Stimulated activated naive B cell treated with anti-CD40 and anti-IgM and Interleukin-4, amounts not matched to agents 10 μg/mL and 1 μg/mL and 100 μg/mL, for 72 hours (primary cell): ENCODE results near the gene CCDC28B.

Experiments
- ATAC-seq, 2 donors: fragments of 150-1000 bp; cut with Tn5 transposase; replicated peaks; 2 replicates each; pipeline ENCODE4 v1.10.0; 2021; ENCODE audit warnings: moderate library complexity in 1 of 2
- DNase-seq: peaks from one replicate; pipeline ENCODE4 v3.0.0; 2021
- H3K27ac Mint-ChIP-seq: one replicate; pipeline ENCODE4 v1.8.0; 2022; ENCODE audit warnings: mild to moderate bottlenecking, mixed read lengths
- H3K27me3 Mint-ChIP-seq, 2 donors: one replicate each; pipeline ENCODE4 v1.8.0; 2022; ENCODE audit warnings: mixed read lengths in 2 of 2
- H3K36me3 Mint-ChIP-seq, 2 donors: one replicate each; pipeline ENCODE4 v1.8.0; 2022; ENCODE audit warnings: mixed read lengths in 2 of 2, mild to moderate bottlenecking in 1 of 2
- H3K4me1 Mint-ChIP-seq, 2 donors: one replicate each; pipeline ENCODE4 v1.8.0; 2022; ENCODE audit warnings: mixed read lengths in 2 of 2, mild to moderate bottlenecking in 1 of 2
- H3K4me3 Mint-ChIP-seq, 2 donors: one replicate each; pipeline ENCODE4 v1.8.0; 2022; ENCODE audit warnings: mild to moderate bottlenecking in 2 of 2, mixed read lengths in 2 of 2, moderate library complexity in 1 of 2
- H3K9me3 Mint-ChIP-seq, 2 donors: one replicate each; pipeline ENCODE4 v1.8.0; 2022; ENCODE audit warnings: mixed read lengths in 2 of 2, mild to moderate bottlenecking in 1 of 2

Gene CCDC28B

DNA sequence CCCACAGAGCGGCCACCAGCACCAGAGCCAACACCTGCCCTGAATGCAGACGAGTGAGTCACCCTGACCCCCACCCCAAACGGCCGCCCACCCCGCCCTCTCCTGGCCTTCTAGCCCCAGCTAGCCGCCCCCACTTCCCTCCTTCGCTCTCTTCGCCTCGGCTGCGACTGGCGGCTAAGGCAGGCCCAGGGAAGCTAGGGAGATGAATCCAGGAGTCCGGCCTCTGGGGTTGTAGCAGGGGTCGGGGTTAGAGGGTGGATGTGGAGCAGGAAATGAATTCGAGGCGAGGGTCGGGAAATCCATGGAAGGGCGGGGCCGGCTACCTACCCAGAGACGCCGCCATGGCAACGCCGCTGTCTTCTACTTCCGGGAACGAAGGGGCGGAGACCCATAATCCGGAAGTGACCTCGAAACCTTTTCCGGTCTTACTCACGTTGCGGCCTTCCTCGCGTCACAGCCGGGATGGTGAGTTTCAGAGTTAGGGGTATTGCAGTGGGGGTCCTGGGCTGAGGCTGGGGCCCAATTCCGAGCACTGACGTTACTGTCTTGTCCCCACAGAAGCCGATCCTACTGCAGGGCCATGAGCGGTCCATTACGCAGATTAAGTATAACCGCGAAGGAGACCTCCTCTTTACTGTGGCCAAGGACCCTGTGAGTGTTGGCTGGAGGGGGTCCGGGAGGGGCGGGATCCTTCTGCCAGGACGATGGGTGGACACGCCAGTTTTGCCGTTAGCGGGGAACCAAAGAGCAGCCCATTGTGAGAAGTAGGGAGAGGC lies 21.8 kb downstream of the CCDC28B start, which contains the start of the genes EIF3I and TMEM234:
EIF3I (plus strand) TSS at position 428 of the 776 bp plus-strand sequence; CDS start at position 463, 35 bp downstream.
TMEM234 (minus strand) TSS at position 374 of the 776 bp plus-strand sequence; CDS start at position 343, 31 bp downstream.
- peaks cover 17 to 44% of the 10 kb centered on the region in 2 donors for H3K36me3 Mint-ChIP-seq
- H3K4me3 Mint-ChIP-seq, result peak within 1 kb of the TSS; percentile 96 to 99
- DNase-seq (peak; percentile 86), ATAC-seq (peak; percentile 94 to 97)
- H3K9me3 Mint-ChIP-seq, result no peaks in the 10 kb centered on the region
- peak within 1 kb of the TSS; percentile 98 for H3K27ac Mint-ChIP-seq
- no peaks in the 10 kb centered on the region for H3K27me3 Mint-ChIP-seq
- H3K4me1 Mint-ChIP-seq, result peaks cover 22 to 39% of the 10 kb centered on the region in 2 donors

DNA sequence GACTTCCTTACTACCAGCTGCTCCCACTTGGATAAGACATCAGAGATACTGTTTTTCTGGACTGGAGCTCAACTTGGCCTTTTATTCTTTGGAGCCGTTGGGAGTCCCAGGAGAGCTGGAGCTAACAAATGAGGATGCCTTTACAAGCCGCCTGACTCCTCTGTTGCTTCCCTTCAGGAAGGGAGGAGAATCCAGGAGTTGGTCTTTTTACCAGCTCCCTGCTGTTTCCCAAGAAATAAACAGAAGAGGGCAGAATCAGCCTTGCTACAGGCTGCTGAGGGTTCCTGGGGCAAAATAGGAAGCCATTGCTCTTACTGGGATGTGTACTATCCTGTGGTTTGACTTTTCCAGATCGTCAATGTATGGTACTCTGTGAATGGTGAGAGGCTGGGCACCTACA lies 23.3 kb downstream of the CCDC28B start:
- no peaks in the 10 kb centered on the region for H3K9me3 Mint-ChIP-seq
- H3K4me1 Mint-ChIP-seq, result peaks cover 22 to 39% of the 10 kb centered on the region in 2 donors
- H3K4me3 Mint-ChIP-seq, result peak overlapping the region; percentile 28 to 96
- H3K27me3 Mint-ChIP-seq, result no peaks in the 10 kb centered on the region
- peaks cover 22 to 46% of the 10 kb centered on the region in 2 donors for H3K36me3 Mint-ChIP-seq
- no peak for ATAC-seq
- no peak for DNase-seq
- peak overlapping the region; percentile 98 for H3K27ac Mint-ChIP-seq

DNA sequence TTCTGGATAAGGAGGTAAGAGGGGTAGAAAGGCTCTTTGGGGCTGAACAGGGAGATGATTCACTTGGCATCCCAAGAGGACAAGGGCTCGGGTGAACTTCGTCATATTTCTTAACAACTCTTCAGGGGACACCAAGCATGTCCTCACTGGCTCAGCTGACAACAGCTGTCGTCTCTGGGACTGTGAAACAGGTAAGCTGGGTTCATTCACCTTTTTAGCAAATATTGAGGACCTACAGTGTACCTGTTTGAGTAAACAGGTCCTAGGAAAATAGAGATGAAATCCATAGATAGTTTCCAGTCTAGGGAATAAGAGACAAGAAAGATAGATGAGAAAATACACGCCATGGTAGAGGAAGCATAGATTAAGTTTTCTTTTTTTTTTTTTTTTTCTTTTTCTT lies 23.9 kb downstream of the CCDC28B start:
- no peak for DNase-seq
- H3K9me3 Mint-ChIP-seq, result no peaks in the 10 kb centered on the region
- peaks cover 25 to 45% of the 10 kb centered on the region in 2 donors for H3K36me3 Mint-ChIP-seq
- no peaks in the 10 kb centered on the region for H3K27me3 Mint-ChIP-seq
- peaks cover 22 to 37% of the 10 kb centered on the region in 2 donors for H3K4me1 Mint-ChIP-seq
- ATAC-seq, result no peak
- peak overlapping the region; percentile 75 for H3K27ac Mint-ChIP-seq
- H3K4me3 Mint-ChIP-seq, result peak overlapping the region in 1 of 2 donors; percentile 44

DNA sequence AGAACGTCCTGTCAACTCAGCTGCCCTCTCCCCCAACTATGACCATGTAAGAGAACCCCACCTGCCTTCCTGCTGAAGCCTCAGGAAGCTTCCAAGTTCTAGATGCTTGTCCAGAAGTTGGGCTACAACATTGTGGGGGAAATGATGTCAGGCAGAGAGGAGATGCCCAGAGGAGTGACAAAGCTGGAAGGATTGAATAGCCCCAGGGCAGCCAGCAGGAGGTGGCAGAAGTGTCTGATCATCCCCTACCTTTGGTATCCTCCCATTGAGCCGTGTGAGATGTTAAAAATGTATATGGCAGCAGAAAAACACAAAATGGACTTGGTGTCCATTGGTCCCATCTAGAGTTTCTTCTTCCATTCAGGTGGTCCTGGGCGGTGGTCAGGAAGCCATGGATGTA lies 28.4 kb downstream of the CCDC28B start:
- H3K9me3 Mint-ChIP-seq, result no peaks in the 10 kb centered on the region
- no peak overlapping the region for H3K27ac Mint-ChIP-seq
- peaks cover 6 to 7% of the 10 kb centered on the region in 2 donors for H3K4me1 Mint-ChIP-seq
- peaks cover 38 to 45% of the 10 kb centered on the region in 2 donors for H3K36me3 Mint-ChIP-seq
- H3K27me3 Mint-ChIP-seq, result no peaks in the 10 kb centered on the region
- ATAC-seq (no peak), DNase-seq (no peak)
- H3K4me3 Mint-ChIP-seq, result no peak overlapping the region

DNA sequence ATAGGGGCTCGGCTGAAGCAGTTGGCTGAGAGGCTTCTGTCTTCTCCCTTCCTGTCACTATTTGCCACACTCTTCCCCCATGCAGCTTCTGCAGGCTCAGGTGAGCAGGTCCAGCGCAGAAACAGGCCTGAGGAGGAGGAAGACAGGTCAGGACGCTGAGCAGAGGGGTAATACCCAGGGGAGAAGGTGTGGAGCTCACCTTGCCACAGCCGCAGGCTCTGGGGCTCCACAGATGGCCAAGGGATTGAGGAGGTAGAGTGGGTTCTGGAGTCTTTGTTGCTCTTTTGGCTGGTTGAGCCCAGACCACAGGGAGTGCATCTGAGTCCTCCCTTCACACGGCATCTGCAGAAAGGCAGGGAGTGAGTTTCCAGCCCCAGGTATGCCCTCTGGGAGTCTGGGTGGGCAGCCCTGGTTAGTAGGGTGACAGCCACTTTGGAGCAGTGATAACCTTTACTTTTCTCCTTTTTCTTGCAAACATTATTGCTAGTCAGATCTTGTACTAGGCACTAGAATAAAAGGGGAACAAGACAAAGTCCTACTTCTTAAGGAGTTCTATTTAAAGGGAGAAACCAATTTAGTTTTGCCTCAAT lies 31.5 kb downstream of the CCDC28B start:
- Mint-ChIP-seq H3K4me1 (peaks cover 1 to 5% of the 10 kb centered on the region in 2 donors), H3K27ac (peak overlapping the region; percentile 47), H3K9me3 (no peaks in the 10 kb centered on the region), H3K27me3 (no peaks in the 10 kb centered on the region), H3K4me3 (no peak overlapping the region), H3K36me3 (peaks cover 32 to 41% of the 10 kb centered on the region in 2 donors)
- DNase-seq, result no peak
- peak in 1 of 2 donors; percentile 10 for ATAC-seq

DNA sequence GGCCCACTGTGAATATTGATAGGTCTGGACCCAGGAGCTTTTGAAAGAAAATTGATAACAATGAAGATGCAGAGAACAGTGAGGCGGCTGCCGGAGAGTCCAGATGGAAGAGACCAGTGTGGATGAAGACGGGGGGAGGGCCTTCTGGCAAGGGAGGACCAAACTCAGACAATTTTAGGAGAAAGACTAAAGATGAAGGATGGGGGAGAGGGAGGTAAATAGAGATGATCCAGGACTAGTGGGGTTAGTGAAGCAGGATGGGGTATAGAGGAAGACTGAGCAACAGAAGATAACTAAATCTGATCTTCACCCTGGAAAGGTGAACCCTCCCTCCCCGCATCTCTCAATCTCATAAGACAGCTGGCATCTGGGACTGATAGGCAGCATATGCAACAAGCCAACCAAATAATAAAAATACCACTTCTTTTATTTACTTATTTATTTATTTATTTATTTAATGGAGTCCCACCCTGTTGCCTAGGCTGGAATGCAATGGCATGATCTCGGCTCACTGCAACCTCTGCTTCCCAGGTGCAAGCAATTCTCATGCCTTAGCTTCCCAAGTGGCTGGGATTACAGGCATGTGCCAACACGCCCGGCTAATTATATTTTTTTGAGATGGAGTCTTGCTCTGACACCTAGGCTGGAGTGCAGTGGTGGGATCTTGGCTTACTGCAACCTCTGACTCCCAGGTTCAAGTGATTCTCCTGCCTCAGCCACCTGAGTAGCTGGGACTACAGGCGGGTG lies 32.3 kb downstream of the CCDC28B start:
- ATAC-seq, result no peak
- no peak overlapping the region for H3K27ac Mint-ChIP-seq
- no peaks in the 10 kb centered on the region for H3K9me3 Mint-ChIP-seq
- peaks cover 1 to 5% of the 10 kb centered on the region in 2 donors for H3K4me1 Mint-ChIP-seq
- H3K4me3 Mint-ChIP-seq, result no peak overlapping the region
- no peaks in the 10 kb centered on the region for H3K27me3 Mint-ChIP-seq
- peaks cover 27 to 36% of the 10 kb centered on the region in 2 donors for H3K36me3 Mint-ChIP-seq
- DNase-seq, result no peak

DNA sequence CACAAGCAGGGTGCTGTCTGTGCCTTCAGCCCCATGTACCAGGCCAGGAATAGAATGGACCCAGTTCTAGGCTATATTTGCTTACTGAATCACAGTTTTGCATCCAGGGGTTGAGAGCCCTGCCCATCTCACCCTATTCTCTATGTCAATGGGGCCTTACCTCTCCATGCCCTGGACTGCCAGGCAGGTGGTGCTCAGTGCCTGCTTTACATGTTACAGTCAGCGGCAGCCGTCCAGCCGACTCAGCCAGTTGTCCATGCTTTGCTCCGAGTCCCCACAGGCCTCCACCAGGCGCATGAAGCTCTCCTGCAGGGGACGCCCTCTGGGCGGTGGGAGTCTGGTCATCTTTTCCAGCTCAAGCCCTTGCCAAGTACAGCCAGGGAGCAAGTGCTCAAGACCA lies 34.4 kb downstream of the CCDC28B start:
- ATAC-seq, result no peak
- Mint-ChIP-seq H3K9me3 (no peaks in the 10 kb centered on the region), H3K36me3 (peaks cover 17 to 22% of the 10 kb centered on the region in 2 donors)

DNA sequence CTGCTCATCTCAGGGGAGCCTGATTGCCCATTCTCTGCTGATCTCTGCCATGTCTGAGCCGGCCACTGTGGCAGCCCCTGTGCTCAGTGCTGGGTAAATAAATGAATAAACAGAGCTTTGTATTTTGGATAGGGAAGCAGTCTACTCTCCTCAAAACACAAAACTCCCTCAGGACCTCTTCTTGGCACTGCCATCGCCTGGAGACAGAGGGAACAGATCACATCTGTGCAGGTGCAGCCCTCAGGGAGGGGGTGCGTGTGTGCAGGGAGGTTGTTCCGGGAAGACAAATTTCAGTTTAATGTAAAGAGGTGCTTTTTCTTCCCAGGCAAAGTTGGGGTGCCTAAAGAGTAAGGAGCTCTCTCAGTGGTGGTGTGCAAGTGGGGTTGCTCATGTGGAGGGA lies 38.9 kb downstream of the CCDC28B start:
- H3K4me3 Mint-ChIP-seq, result peak overlapping the region; percentile 17 to 91
- H3K9me3 Mint-ChIP-seq, result no peaks in the 10 kb centered on the region
- H3K36me3 Mint-ChIP-seq, result peaks cover 5 to 6% of the 10 kb centered on the region in 2 donors
- H3K27ac Mint-ChIP-seq, result no peak overlapping the region
- no peaks in the 10 kb centered on the region for H3K27me3 Mint-ChIP-seq
- ATAC-seq, result no peak
- no peak for DNase-seq
- H3K4me1 Mint-ChIP-seq, result peaks cover 13 to 41% of the 10 kb centered on the region in 2 donors

More for the DNA sequence above, 34.4 kb downstream of the CCDC28B start:
- no peak for DNase-seq
- Mint-ChIP-seq H3K4me3 (no peak overlapping the region), H3K27ac (peak overlapping the region; percentile 65), H3K27me3 (no peaks in the 10 kb centered on the region), H3K4me1 (peaks cover 1 to 11% of the 10 kb centered on the region in 2 donors)

DNA sequence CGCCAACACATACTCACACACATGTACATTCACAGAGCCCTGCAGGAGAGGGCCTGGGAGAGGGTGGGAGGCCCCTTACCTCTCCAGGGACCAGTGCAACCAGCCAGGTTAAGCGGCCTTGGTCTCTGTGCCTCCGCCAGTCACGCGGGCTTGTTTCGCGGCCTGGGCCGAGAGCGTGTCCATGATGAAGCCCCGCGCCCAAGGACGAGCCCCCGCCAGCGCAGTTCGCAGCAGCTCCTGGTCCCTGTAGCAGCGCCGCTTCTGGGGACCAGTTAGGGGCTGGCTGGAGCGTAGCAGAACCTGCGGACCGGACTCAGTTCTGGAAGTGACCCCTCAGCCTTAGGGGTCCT lies 39.4 kb downstream of the CCDC28B start:
- Mint-ChIP-seq H3K4me3 (peak overlapping the region; percentile 84 to 91), H3K4me1 (peaks cover 12 to 39% of the 10 kb centered on the region in 2 donors), H3K27ac (no peak overlapping the region), H3K36me3 (peaks cover 3 to 5% of the 10 kb centered on the region in 2 donors), H3K9me3 (no peaks in the 10 kb centered on the region), H3K27me3 (no peaks in the 10 kb centered on the region)
- no peak for ATAC-seq
- DNase-seq, result no peak

DNA sequence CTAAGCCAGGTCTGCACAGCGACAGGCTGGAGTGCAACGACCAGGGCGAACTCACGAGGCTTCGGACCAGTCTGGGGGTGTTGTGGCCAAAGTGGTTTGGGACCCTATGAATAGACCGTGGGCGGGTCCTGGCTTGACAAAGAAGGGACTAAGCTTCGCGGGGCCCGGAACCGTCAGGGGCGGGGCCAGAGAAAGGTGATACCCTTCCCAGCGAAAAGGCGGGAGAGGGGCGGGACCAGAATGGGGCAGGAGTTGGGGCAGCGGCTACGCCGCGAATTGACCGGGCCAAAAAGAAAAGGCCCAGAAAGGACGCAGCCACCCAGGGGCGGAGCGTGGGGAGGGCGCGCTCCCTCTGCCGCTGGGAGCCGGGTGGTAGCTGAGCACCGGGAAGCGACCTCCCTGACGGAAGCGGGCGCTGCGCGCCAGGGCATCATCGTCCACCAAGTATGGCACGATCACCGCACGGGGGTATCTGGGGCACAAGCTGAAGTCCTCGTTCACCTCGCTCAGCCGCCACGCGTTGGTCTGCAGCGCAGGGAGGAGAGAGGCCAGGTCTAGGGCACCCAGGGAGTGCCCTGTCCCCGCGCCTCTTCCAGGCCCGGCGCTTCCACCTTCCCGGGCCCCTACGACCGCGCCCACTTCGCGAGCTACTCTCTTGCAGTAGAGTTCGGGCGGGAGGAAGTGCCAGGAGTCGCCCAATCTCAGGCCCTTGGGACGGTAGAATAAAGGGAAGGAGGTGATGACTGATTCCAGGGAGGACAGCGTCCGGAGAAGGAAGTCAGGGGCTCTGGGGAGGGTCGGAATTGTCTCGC lies 40.0 kb downstream of the CCDC28B start:
- Mint-ChIP-seq H3K9me3 (no peaks in the 10 kb centered on the region), H3K36me3 (no peaks in the 10 kb centered on the region), H3K27me3 (no peaks in the 10 kb centered on the region), H3K27ac (peak overlapping the region; percentile 81), H3K4me1 (peaks cover 12 to 39% of the 10 kb centered on the region in 2 donors), H3K4me3 (peak overlapping the region; percentile 84 to 91)
- DNase-seq (no peak), ATAC-seq (peak; percentile 50 to 67)

DNA sequence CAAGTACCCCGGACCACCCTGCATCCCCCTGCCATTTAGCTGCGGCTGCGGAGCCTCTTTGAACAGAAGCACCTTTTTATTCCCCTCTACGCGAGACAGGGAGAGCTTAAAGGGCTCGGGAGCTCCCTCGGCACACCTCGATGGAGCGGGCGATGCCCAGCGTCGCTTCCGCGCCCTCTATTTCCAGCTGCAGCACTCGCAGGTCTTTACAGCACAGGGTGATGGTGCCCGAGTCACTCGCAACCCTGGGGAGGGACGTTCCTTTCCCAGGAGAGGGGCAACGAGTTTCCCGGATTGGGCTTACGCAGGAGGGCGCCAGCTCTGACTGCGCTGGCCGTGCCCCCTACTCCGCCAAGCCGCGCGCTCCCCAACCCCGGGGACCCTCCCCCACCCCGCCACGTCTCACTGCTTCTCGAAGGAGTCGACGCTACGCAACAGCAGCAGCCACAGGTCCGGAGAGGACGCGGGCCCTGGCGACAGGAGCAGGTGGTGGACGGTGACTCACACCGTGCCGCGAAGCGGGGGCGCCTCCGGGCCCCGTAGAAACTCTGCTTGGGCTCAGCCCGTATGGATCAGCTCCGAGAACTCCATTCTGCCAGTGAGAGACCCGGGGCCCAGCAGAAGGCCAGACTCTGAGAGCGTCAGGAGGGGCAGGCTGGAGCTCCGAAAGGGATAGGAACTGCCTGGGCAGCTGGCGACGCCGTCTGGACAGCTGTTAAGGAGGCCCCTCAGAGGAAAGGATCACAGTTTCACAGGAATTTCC lies 40.8 kb downstream of the CCDC28B start:
- Mint-ChIP-seq H3K27ac (peak overlapping the region; percentile 81), H3K4me3 (peak overlapping the region; percentile 84 to 91), H3K4me1 (peaks cover 12 to 41% of the 10 kb centered on the region in 2 donors), H3K27me3 (no peaks in the 10 kb centered on the region), H3K9me3 (no peaks in the 10 kb centered on the region), H3K36me3 (no peaks in the 10 kb centered on the region)
- DNase-seq (no peak), ATAC-seq (peak; percentile 72 to 76)

DNA sequence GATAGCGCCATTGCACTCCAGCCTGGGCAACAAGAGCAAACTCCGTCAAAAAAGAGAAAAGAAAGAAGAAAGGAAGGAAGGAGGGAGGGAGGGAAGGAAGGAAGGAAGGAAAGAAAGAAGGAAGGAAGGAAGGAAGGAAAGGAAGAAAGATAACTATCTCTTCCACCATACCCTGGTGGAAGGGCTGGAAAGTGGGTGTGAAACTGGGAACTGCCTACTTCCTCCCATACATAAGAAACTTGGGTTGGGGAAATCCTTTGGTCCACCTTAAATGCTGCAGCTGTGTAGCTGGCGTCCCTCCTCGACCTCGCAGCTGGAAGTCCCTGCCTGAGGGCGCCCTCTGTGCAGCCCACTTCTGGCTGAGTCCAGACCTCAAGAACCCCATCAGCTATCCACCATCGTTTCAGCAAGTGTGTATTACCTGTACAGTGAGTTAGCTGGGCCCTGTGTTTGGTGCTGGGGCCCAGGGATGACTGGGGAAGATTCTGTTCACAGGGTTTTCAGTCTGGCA lies 42.0 kb downstream of the CCDC28B start:
- H3K27ac Mint-ChIP-seq, result no peak overlapping the region
- ATAC-seq (peak; percentile 13 to 34), DNase-seq (no peak)
- H3K4me1 Mint-ChIP-seq, result peaks cover 24 to 53% of the 10 kb centered on the region in 2 donors
- H3K4me3 Mint-ChIP-seq, result no peak overlapping the region
- no peaks in the 10 kb centered on the region for H3K36me3 Mint-ChIP-seq
- H3K27me3 Mint-ChIP-seq, result no peaks in the 10 kb centered on the region
- no peaks in the 10 kb centered on the region for H3K9me3 Mint-ChIP-seq

DNA sequence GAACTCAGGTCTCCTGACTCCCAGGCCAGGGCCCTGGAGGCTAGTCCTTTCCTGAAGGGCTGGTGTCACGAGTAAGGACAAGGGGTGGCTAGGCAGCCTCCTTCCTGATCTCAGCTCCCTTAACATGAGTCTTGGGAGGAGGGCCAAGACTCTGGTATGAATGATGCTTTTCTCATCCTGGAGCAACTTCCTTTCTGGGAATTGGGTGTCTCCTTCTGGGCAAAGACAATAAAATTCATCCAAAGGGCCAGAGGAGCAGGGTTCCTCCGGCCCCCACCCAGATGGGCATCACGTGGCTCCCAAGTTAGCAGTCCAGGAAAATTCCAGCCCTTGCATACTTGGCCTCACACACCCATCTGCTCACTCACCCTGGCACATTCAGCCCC lies 46.5 kb downstream of the CCDC28B start, which contains the start of gene FAM167B:
FAM167B (plus strand) TSS at position 335 of the 386 bp plus-strand sequence. CDS start 200 bp downstream, outside the sequence.
- H3K36me3 Mint-ChIP-seq, result peaks cover 0 to 4% of the 10 kb centered on the region in 2 donors
- H3K4me3 Mint-ChIP-seq, result peak within 1 kb of the TSS; percentile 26 to 55
- DNase-seq, result no peak
- H3K9me3 Mint-ChIP-seq, result no peaks in the 10 kb centered on the region
- H3K27ac Mint-ChIP-seq, result peak within 1 kb of the TSS; percentile 67
- peaks cover 50 to 71% of the 10 kb centered on the region in 2 donors for H3K4me1 Mint-ChIP-seq
- no peaks in the 10 kb centered on the region for H3K27me3 Mint-ChIP-seq
- no peak for ATAC-seq
